ENCODE data around the gene PMPCA. TPM values are rescaled to one million over a fixed set of nuclear protein-coding genes. Genes with fewer than 3 reads are reported as not detected.

Gene PMPCA
- total and polyA plus RNA-seq, 2 experiments from 2014 or later, result 61.3 to 88.2 TPM

DNA sequence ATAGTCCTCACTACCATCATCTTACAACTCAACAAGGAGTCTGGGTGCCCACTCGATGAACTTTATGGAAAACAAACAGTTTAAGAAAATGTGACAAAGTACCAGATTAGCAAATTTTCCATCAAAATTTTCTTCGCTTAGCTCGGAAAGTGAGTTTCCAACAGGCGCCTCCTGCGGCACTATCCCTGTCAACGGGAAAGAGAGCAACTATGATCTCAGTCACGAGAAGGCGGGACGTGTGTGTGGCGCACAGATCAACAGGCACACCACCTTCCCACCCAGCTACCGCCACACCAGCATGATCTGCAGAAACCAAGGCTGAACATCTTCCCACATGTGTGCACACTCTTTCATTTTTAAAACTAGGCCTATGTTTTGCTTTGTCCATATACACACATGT lies 42.9 kb downstream of the PMPCA start:
- no peak for TF ChIP-seq POLR2AphosphoS5 (IDR thresholded peaks at IDR 0.05; ENCODE audit: low read depth)
- TF ChIP-seq NANOG (IDR thresholded peaks at IDR 0.05; ENCODE audit: borderline replicate concordance), result no peak
- no peak for TF ChIP-seq STAT1 (IDR thresholded peaks at IDR 0.05; ENCODE audit: unreplicated experiment)
- TF ChIP-seq EZH2 (IDR thresholded peaks at IDR 0.05; ENCODE audit: low read depth, unreplicated experiment), result no peak
- TF ChIP-seq, protein P1, sequence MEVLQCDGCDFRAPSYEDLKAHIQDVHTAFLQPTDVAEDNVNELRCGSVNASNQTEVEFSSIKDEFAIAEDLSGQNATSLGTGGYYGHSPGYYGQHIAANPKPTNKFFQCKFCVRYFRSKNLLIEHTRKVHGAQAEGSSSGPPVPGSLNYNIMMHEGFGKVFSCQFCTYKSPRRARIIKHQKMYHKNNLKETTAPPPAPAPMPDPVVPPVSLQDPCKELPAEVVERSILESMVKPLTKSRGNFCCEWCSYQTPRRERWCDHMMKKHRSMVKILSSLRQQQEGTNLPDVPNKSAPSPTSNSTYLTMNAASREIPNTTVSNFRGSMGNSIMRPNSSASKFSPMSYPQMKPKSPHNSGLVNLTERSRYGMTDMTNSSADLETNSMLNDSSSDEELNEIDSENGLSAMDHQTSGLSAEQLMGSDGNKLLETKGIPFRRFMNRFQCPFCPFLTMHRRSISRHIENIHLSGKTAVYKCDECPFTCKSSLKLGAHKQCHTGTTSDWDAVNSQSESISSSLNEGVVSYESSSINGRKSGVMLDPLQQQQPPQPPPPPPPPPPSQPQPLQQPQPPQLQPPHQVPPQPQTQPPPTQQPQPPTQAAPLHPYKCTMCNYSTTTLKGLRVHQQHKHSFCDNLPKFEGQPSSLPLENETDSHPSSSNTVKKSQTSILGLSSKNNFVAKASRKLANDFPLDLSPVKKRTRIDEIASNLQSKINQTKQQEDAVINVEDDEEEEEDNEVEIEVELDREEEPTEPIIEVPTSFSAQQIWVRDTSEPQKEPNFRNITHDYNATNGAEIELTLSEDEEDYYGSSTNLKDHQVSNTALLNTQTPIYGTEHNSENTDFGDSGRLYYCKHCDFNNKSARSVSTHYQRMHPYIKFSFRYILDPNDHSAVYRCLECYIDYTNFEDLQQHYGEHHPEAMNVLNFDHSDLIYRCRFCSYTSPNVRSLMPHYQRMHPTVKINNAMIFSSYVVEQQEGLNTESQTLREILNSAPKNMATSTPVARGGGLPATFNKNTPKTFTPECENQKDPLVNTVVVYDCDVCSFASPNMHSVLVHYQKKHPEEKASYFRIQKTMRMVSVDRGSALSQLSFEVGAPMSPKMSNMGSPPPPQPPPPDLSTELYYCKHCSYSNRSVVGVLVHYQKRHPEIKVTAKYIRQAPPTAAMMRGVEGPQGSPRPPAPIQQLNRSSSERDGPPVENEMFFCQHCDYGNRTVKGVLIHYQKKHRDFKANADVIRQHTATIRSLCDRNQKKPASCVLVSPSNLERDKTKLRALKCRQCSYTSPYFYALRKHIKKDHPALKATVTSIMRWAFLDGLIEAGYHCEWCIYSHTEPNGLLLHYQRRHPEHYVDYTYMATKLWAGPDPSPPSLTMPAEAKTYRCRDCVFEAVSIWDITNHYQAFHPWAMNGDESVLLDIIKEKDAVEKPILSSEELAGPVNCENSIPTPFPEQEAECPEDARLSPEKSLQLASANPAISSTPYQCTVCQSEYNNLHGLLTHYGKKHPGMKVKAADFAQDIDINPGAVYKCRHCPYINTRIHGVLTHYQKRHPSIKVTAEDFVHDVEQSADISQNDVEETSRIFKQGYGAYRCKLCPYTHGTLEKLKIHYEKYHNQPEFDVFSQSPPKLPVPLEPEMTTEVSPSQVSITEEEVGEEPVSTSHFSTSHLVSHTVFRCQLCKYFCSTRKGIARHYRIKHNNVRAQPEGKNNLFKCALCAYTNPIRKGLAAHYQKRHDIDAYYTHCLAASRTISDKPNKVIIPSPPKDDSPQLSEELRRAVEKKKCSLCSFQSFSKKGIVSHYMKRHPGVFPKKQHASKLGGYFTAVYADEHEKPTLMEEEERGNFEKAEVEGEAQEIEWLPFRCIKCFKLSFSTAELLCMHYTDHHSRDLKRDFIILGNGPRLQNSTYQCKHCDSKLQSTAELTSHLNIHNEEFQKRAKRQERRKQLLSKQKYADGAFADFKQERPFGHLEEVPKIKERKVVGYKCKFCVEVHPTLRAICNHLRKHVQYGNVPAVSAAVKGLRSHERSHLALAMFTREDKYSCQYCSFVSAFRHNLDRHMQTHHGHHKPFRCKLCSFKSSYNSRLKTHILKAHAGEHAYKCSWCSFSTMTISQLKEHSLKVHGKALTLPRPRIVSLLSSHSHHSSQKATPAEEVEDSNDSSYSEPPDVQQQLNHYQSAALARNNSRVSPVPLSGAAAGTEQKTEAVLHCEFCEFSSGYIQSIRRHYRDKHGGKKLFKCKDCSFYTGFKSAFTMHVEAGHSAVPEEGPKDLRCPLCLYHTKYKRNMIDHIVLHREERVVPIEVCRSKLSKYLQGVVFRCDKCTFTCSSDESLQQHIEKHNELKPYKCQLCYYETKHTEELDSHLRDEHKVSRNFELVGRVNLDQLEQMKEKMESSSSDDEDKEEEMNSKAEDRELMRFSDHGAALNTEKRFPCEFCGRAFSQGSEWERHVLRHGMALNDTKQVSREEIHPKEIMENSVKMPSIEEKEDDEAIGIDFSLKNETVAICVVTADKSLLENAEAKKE (CRISPR knock-in tag; IDR thresholded peaks at IDR 0.05), result no peak
- no peak for TF ChIP-seq CREB1 (CRISPR knock-in tag; IDR thresholded peaks at IDR 0.05; ENCODE audit: low read depth)
- TF ChIP-seq, protein P2, sequence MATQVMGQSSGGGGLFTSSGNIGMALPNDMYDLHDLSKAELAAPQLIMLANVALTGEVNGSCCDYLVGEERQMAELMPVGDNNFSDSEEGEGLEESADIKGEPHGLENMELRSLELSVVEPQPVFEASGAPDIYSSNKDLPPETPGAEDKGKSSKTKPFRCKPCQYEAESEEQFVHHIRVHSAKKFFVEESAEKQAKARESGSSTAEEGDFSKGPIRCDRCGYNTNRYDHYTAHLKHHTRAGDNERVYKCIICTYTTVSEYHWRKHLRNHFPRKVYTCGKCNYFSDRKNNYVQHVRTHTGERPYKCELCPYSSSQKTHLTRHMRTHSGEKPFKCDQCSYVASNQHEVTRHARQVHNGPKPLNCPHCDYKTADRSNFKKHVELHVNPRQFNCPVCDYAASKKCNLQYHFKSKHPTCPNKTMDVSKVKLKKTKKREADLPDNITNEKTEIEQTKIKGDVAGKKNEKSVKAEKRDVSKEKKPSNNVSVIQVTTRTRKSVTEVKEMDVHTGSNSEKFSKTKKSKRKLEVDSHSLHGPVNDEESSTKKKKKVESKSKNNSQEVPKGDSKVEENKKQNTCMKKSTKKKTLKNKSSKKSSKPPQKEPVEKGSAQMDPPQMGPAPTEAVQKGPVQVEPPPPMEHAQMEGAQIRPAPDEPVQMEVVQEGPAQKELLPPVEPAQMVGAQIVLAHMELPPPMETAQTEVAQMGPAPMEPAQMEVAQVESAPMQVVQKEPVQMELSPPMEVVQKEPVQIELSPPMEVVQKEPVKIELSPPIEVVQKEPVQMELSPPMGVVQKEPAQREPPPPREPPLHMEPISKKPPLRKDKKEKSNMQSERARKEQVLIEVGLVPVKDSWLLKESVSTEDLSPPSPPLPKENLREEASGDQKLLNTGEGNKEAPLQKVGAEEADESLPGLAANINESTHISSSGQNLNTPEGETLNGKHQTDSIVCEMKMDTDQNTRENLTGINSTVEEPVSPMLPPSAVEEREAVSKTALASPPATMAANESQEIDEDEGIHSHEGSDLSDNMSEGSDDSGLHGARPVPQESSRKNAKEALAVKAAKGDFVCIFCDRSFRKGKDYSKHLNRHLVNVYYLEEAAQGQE (IDR thresholded peaks at IDR 0.05; ENCODE audit: unreplicated experiment), result no peak
- TF ChIP-seq, protein P3, sequence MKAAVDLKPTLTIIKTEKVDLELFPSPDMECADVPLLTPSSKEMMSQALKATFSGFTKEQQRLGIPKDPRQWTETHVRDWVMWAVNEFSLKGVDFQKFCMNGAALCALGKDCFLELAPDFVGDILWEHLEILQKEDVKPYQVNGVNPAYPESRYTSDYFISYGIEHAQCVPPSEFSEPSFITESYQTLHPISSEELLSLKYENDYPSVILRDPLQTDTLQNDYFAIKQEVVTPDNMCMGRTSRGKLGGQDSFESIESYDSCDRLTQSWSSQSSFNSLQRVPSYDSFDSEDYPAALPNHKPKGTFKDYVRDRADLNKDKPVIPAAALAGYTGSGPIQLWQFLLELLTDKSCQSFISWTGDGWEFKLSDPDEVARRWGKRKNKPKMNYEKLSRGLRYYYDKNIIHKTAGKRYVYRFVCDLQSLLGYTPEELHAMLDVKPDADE (IDR thresholded peaks at IDR 0.05), result no peak
- no peak for TF ChIP-seq ZNF114 (CRISPR knock-in tag; IDR thresholded peaks at IDR 0.05)
- TF ChIP-seq, protein P4, sequence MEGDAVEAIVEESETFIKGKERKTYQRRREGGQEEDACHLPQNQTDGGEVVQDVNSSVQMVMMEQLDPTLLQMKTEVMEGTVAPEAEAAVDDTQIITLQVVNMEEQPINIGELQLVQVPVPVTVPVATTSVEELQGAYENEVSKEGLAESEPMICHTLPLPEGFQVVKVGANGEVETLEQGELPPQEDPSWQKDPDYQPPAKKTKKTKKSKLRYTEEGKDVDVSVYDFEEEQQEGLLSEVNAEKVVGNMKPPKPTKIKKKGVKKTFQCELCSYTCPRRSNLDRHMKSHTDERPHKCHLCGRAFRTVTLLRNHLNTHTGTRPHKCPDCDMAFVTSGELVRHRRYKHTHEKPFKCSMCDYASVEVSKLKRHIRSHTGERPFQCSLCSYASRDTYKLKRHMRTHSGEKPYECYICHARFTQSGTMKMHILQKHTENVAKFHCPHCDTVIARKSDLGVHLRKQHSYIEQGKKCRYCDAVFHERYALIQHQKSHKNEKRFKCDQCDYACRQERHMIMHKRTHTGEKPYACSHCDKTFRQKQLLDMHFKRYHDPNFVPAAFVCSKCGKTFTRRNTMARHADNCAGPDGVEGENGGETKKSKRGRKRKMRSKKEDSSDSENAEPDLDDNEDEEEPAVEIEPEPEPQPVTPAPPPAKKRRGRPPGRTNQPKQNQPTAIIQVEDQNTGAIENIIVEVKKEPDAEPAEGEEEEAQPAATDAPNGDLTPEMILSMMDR (conservative IDR thresholded peaks at IDR 0.05; ENCODE audit: low read depth in 2 of 2), result no peak
- DNase-seq (ENCODE audit: low spot score) (no peak), ATAC-seq (no peak)
- peaks cover 17% of the 10 kb centered on the region for H3K36me3 ChIP-seq (ENCODE audit: insufficient read depth)
- no peak overlapping the region for H3K4me3 Mint-ChIP-seq
- no peaks in the 10 kb centered on the region for H3K9me2 ChIP-seq (ENCODE audit: insufficient read depth)
- H4K20me1 ChIP-seq (replicated peaks; ENCODE audit: insufficient read depth), result peaks cover 3% of the 10 kb centered on the region; the same call in 1 of the 2 replicates
- H3K4me2 ChIP-seq, result no peak overlapping the region
- H3K79me2 ChIP-seq (replicated peaks; ENCODE audit: insufficient read depth), result no peaks in the 10 kb centered on the region; the same call in 1 of the 2 replicates
- H3K9me3 Mint-ChIP-seq, result peaks cover 4% of the 10 kb centered on the region; the same call in 2 of the 3 replicates
- H2AFZ ChIP-seq, result no peak overlapping the region
- H3K4me3 ChIP-seq, result no peak overlapping the region
- H3K27ac Mint-ChIP-seq, result no peak overlapping the region
- H3K4me1 ChIP-seq (ENCODE audit: insufficient read depth), result no peaks in the 10 kb centered on the region
- 0 out of 2 replicates have a peak, but pooled peaks cover 7% of the 10 kb centered on the region for H3F3A ChIP-seq (replicated peaks; ENCODE audit: low read depth)
- H3K27ac ChIP-seq (ENCODE audit: low read depth), result no peak overlapping the region
- H3K27me3 ChIP-seq (ENCODE audit: insufficient read depth), result no peaks in the 10 kb centered on the region
- H3K27me3 Mint-ChIP-seq (ENCODE audit: insufficient read depth, low read depth, poor library complexity), result peaks cover 10% of the 10 kb centered on the region
- H3K36me3 Mint-ChIP-seq (ENCODE audit: low read depth), result peaks cover 83% of the 10 kb centered on the region
- no peaks in the 10 kb centered on the region for H3K4me1 Mint-ChIP-seq

Measured in GM23338 (cell line).